Urothelium cell line (cell line): ENCODE data around the gene DISP2.

Source experiments
- DNase-seq: peaks from one replicate; pipeline ENCODE4 v3.0.0; 2011; ENCODE audit warnings: low spot score, mixed read lengths
- FAIRE-seq: peaks from 2 replicates; lab custom pipeline; 2011; peaks lifted over from hg19 to GRCh38; lab: Jason Lieb, UNC

Gene DISP2

GRCh38 chr15:40357723-40358470 is at the start of gene DISP2:
Gene DISP2, plus strand, starts transcription at chr15:40358219. Its CDS starts 103 bp downstream, at chr15:40358322.
- FAIRE-seq (no peak), DNase-seq (peak; percentile 98)

GRCh38 chr15:40309344-40309862 is 48.6 kb upstream of the DISP2 start:
- DNase-seq (no peak), FAIRE-seq (no peak)

- DNase-seq (no peak), FAIRE-seq (no peak)
Observed at GRCh38 chr15:40310001-40310959, 47.7 kb upstream of the DISP2 start.

- FAIRE-seq: no peak
- DNase-seq: no peak
Observed at GRCh38 chr15:40310993-40311392, 47.0 kb upstream of the DISP2 start.

GRCh38 chr15:40312370-40313158 is 45.5 kb upstream of the DISP2 start:
- DNase-seq (no peak), FAIRE-seq (no peak)

- DNase-seq: peak; percentile 70
Observed at GRCh38 chr15:40313531-40314398, 44.3 kb upstream of the DISP2 start.

GRCh38 chr15:40314723-40315276 is 43.2 kb upstream of the DISP2 start:
- DNase-seq (no peak), FAIRE-seq (no peak)

More at GRCh38 chr15:40313531-40314398, 44.3 kb upstream of the DISP2 start:
- FAIRE-seq: no peak

- DNase-seq (no peak), FAIRE-seq (no peak)
Observed at GRCh38 chr15:40316931-40317330, 41.1 kb upstream of the DISP2 start.

GRCh38 chr15:40317580-40317979 is 40.4 kb upstream of the DISP2 start:
- DNase-seq (no peak), FAIRE-seq (no peak)

GRCh38 chr15:40320409-40320808 is 37.6 kb upstream of the DISP2 start:
- no peak for DNase-seq
- no peak for FAIRE-seq

- FAIRE-seq (no peak), DNase-seq (no peak)
Observed at GRCh38 chr15:40320931-40321371, 37.1 kb upstream of the DISP2 start.

GRCh38 chr15:40322531-40323238 is 35.3 kb upstream of the DISP2 start:
- DNase-seq (no peak), FAIRE-seq (no peak)

GRCh38 chr15:40323239-40323952 is 34.6 kb upstream of the DISP2 start, which contains the start of gene INAFM2:
Gene INAFM2, plus strand, starts transcription at chr15:40323692. Its CDS starts 364 bp downstream, at chr15:40324056.
- no peak for FAIRE-seq

GRCh38 chr15:40323953-40324937 is 33.8 kb upstream of the DISP2 start:
- FAIRE-seq: no peak

More at GRCh38 chr15:40323239-40323952, 34.6 kb upstream of the DISP2 start, which contains the start of gene INAFM2:
- DNase-seq: peak; percentile 92

GRCh38 chr15:40325188-40325587 is 32.8 kb upstream of the DISP2 start:
- DNase-seq (no peak), FAIRE-seq (no peak)

More at GRCh38 chr15:40323953-40324937, 33.8 kb upstream of the DISP2 start:
- no peak for DNase-seq

GRCh38 chr15:40325700-40326099 is 32.3 kb upstream of the DISP2 start:
- no peak for FAIRE-seq
- no peak for DNase-seq

GRCh38 chr15:40327457-40327856 is 30.6 kb upstream of the DISP2 start:
- no peak for DNase-seq
- no peak for FAIRE-seq
